Measurements from ENCODE around the gene USP34. TPM values are rescaled to one million over a fixed set of nuclear protein-coding genes. Genes with fewer than 3 reads are reported as not detected.

USP34 gene
- total RNA-seq, 1 donor from 2014 or later: 108 TPM

DNA sequence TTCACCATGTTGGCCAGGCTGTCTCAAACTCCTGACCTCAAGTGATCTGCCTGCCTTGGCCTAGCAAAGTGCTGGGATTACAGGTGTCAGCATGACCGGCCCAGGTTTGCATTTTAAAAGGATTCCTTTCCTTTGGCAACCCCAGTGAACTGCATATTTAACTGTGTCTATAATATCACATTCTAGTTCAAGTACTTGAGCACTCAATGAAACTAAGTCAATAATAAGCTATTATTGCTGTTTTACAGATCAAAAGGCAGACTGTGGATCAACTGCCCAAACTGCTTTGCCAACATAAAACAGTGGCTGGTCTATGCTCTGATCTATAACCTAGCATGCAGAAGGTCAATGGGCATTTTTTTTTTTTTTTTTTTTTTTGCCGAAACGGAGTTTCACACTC, 144.5 kb downstream of the USP34 start:
- DNase-seq (no peak), ATAC-seq (peak; percentile 72 to 87)
- H3K27ac ChIP-seq: no peak overlapping the region

DNA sequence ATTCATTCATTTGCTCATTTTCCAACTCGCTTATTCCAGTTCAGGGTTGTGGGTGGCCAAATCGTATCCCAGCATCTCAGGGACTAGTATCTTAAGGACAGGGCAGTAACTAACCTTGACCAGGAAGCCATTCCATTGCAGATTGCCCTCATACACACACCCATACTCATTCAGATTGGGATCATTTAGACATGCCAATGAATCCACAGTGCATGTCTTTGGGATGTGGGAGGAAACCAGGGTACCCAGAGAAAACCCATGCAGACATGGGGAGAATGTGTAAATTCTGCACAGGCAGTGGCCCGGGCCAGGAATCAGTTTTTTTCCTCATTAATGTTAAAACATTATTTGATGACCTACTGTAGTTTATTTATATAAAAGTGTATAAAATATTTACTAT, 150.7 kb downstream of the USP34 start:
- no peaks in the 10 kb centered on the region for H3K4me1 ChIP-seq
- no peak overlapping the region for H3K4me3 ChIP-seq
- TF ChIP-seq, protein P1, sequence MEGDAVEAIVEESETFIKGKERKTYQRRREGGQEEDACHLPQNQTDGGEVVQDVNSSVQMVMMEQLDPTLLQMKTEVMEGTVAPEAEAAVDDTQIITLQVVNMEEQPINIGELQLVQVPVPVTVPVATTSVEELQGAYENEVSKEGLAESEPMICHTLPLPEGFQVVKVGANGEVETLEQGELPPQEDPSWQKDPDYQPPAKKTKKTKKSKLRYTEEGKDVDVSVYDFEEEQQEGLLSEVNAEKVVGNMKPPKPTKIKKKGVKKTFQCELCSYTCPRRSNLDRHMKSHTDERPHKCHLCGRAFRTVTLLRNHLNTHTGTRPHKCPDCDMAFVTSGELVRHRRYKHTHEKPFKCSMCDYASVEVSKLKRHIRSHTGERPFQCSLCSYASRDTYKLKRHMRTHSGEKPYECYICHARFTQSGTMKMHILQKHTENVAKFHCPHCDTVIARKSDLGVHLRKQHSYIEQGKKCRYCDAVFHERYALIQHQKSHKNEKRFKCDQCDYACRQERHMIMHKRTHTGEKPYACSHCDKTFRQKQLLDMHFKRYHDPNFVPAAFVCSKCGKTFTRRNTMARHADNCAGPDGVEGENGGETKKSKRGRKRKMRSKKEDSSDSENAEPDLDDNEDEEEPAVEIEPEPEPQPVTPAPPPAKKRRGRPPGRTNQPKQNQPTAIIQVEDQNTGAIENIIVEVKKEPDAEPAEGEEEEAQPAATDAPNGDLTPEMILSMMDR (IDR thresholded peaks at IDR 0.05): no peak
- intact Hi-C loops (cut with DNase I): no loop called here
- DNase-seq (no peak), ATAC-seq (no peak)
- H3K9me3 ChIP-seq: no peaks in the 10 kb centered on the region
- H3K27ac ChIP-seq: no peak overlapping the region
- no peaks in the 10 kb centered on the region for H3K27me3 ChIP-seq (ENCODE audit: low read depth)
- H3K36me3 ChIP-seq: peaks cover 93% of the 10 kb centered on the region

More for the DNA sequence above, 144.5 kb downstream of the USP34 start:
- H3K36me3 ChIP-seq: peaks cover 54% of the 10 kb centered on the region
- no peak overlapping the region for H3K4me3 ChIP-seq
- TF ChIP-seq, protein P1 (IDR thresholded peaks at IDR 0.05): no peak
- H3K9me3 ChIP-seq: no peaks in the 10 kb centered on the region
- no peaks in the 10 kb centered on the region for H3K27me3 ChIP-seq (ENCODE audit: low read depth)
- intact Hi-C loops (cut with DNase I): no loop called here
- no peaks in the 10 kb centered on the region for H3K4me1 ChIP-seq

DNA sequence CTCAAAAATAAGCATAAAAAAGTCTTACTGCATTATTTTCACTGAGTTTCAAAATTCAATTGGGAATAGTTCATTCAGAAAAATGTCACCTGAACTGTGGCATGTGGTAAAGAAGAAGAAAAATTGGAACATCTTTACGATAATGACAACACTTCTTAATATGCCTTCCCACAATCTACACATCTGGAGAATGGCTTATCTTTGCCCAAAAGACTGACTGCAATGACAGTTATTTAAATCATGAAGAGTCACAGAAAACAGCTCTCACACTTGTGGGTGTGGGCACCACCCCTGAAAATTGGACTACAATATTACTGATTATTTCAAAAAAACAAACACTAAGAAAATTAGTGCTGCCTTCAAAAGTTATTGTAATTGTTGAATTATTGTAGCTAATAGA, 152.3 kb downstream of the USP34 start:
- TF ChIP-seq, protein P1 (IDR thresholded peaks at IDR 0.05): no peak

DNA sequence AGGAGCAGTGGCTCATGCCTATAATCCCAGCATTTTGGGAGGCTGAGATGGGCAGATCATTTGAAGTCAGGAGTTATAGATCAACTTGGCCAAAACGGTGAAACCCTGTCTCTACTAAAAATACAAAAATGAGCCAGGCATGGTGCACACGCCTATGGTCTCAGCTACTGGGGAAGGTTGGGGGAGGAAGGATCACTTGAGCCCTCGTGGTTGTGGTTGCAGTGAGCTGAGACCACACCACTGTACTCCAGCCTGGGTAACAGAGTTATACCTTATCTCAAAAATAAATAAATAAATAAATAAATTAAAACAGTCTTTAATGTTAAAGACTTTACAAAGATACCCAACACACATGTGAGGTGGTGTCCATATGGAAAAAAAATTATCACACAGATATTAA, 174.9 kb downstream of the USP34 start:
- Histone ChIP-seq H3K27me3 (ENCODE audit: low read depth) (no peaks in the 10 kb centered on the region), H3K4me1 (peaks cover 4% of the 10 kb centered on the region), H3K9me3 (no peaks in the 10 kb centered on the region), H3K36me3 (peaks cover 74% of the 10 kb centered on the region), H3K27ac (no peak overlapping the region), H3K4me3 (no peak overlapping the region)
- ATAC-seq: no peak
- TF ChIP-seq, protein P1 (IDR thresholded peaks at IDR 0.05): no peak
- intact Hi-C loops (cut with DNase I): no loop called here
- no peak for DNase-seq

More for the DNA sequence above, 152.3 kb downstream of the USP34 start:
- H3K27ac ChIP-seq: no peak overlapping the region
- ATAC-seq (no peak), DNase-seq (no peak)
- no peaks in the 10 kb centered on the region for H3K27me3 ChIP-seq (ENCODE audit: low read depth)
- no peak overlapping the region for H3K4me3 ChIP-seq
- H3K4me1 ChIP-seq: no peaks in the 10 kb centered on the region
- intact Hi-C loops (cut with DNase I): no loop called here
- H3K9me3 ChIP-seq: no peaks in the 10 kb centered on the region
- peaks cover 93% of the 10 kb centered on the region for H3K36me3 ChIP-seq

DNA sequence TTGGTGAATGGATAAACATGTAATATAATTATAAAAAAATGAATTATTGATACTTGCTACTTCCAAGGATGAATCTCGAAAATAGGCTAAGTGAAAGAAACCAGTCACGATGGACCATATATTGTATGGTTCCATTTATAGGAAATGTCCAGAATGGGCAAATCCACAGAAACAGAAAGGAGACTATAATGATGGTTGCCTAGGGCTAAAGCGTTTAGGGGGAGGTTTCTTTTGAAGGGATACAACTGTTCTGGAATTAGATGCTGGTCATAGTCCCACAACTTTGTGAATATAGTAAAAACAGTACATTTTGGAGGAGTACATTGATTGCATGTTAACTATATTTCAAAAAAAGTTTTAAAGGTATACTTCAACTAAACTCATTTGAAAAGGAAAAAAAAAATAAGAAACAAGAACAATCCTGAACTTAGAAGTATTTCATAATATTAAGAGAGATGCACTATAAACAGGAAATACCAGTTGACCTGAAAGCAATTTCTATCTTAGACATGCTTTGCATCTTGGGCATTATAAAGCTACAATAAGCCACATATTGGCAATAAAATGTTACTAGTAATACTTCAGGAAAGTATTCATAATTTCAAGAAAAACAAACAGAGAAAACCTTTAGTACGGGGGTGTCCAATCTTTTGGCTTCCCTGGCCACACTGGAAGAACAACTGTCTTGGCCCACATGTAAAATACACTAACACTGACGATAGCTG, 178.9 kb downstream of the USP34 start:
- no peak for DNase-seq
- Histone ChIP-seq H3K27ac (no peak overlapping the region), H3K4me3 (no peak overlapping the region), H3K4me1 (peaks cover 4% of the 10 kb centered on the region), H3K9me3 (no peaks in the 10 kb centered on the region), H3K36me3 (peaks cover 74% of the 10 kb centered on the region), H3K27me3 (ENCODE audit: low read depth) (no peaks in the 10 kb centered on the region)
- intact Hi-C loops (cut with DNase I): no loop called here
- ATAC-seq: no peak
- TF ChIP-seq, protein P1 (IDR thresholded peaks at IDR 0.05): no peak

Measured in lower lobe of right lung (tissue), 2 donors.